Omental fat pad (tissue), 4 donors: ENCODE data around the gene PRKCZ. TPM values are rescaled to one million over a fixed set of nuclear protein-coding genes. Genes with fewer than 3 reads are reported as not detected.
"Not testable (repeated sequence)": the region's sequence is repeated elsewhere in the genome, so short reads cannot be mapped to it uniquely, and the experiment has no call there.

ENCODE experiments used
- ATAC-seq: fragments of 150-250 bp; one replicate; pipeline ENCODE4 v1.9.1; 2016; ENCODE audit warnings: mild to moderate bottlenecking, moderate library complexity; ENCODE audit not compliant: low FRiP score
- DNase-seq: peaks from one replicate; pipeline ENCODE4 v3.0.0-alpha.2; 2019; ENCODE audit warnings: low spot score
- total RNA-seq, 4 donors: library from RNA; depleted of rRNA; stranded (reverse); fragments of >200 nt; gene quantifications; one replicate each; pipeline ENCODE4 v1.1.0, GENCODE V29; 2016
- TF ChIP-seq, protein P1 (sequence below), 3 donors: fragments of 450-650 bp; IDR thresholded peaks; one replicate each; pipeline ENCODE4 v1.5.1; 2016 to 2017; ENCODE audit warnings: antibody characterized with exemption in 3 of 3, mild to moderate bottlenecking in 3 of 3, moderate library complexity in 2 of 3

The PRKCZ gene
- total RNA-seq, 4 donors from 2014 or later, result 2.5 to 8.1 (median 2.6) TPM

DNA sequence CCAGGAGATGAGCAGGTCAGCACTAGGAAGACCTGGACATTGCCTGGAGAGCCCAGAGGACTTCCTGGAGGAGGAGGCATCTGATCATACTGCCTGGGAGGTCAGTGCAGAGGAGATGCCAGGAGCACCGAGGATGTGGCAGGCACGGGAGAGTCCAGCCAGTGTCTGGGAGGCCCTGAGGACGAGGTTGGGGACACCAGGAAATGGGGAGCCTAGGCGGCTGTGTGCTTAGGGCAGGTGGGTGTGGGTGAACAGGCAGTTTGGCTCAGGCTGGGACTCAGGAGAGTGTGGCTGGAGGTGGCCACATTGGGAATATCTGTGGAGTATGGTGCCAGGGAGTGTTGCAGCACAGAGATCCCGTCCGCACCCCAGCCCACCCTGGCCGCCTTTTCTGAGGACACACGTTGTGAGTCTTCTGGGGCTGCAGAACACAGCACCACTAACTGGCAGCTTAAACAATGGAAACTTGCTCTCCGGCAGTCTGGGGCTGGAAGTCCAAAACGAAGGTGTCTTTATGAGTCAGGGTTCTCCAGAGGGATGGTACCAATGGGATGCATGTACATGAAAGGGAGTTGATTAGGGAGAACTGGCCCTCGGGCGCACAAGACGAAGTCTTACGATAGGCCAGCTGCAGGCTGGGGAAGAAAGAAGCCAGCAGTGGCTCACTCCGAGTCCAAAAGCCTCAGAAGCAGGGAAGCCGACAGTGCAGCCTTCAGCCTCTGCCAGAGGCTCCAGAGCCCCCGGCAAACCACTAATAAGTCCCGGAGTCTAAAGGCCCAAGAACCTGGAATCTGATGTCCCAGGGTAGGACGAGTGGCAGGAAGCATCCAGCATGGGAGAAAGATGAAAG lies 86.4 kb downstream of the PRKCZ start:
- DNase-seq, result no peak
- TF ChIP-seq, protein P1, sequence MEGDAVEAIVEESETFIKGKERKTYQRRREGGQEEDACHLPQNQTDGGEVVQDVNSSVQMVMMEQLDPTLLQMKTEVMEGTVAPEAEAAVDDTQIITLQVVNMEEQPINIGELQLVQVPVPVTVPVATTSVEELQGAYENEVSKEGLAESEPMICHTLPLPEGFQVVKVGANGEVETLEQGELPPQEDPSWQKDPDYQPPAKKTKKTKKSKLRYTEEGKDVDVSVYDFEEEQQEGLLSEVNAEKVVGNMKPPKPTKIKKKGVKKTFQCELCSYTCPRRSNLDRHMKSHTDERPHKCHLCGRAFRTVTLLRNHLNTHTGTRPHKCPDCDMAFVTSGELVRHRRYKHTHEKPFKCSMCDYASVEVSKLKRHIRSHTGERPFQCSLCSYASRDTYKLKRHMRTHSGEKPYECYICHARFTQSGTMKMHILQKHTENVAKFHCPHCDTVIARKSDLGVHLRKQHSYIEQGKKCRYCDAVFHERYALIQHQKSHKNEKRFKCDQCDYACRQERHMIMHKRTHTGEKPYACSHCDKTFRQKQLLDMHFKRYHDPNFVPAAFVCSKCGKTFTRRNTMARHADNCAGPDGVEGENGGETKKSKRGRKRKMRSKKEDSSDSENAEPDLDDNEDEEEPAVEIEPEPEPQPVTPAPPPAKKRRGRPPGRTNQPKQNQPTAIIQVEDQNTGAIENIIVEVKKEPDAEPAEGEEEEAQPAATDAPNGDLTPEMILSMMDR (IDR thresholded peaks at IDR 0.05), result no peak
- no peak for ATAC-seq

DNA sequence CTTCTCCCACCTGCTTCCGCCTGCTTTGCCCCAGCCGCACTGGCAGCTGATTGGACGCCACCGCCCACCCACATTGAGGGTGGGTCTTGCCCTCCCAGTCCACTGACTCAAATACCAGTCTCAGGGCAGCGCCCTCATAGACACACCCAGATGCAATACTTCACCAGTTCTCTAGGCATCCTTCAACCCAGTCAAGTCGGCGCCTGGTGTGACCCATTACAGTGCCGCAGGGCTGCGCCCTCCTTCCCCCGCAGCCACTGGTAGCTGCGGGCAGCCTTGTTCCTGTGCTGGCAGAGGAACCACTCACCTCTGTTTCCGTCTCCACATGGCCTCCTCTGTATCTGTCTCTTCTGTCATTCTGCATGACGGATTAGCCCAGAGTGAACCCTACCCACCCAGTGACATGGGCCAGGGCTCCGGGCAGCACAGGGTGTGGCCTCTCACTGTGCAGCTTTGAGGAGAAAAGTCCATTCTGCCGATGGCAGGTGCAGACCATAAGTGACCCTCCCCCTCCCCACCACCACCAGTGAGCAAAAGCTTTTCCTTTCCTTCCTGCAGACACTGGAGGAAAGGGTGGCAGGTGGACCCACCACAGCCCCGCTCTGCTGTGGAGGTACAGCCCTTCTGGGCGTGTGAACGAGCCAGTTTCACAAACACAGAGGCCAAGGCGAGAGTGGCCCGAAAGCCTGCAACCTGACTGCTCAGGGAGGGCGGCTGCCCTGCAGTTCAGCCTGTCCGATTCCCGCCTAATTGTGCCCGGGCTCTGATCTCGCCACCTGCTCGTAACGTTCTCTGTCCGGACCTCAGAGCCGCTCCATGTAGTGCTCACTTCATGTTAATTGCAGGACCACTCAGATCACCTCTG lies 87.3 kb downstream of the PRKCZ start:
- DNase-seq, result no peak
- ATAC-seq, result no peak
- TF ChIP-seq, protein P1 (IDR thresholded peaks at IDR 0.05), result no peak

DNA sequence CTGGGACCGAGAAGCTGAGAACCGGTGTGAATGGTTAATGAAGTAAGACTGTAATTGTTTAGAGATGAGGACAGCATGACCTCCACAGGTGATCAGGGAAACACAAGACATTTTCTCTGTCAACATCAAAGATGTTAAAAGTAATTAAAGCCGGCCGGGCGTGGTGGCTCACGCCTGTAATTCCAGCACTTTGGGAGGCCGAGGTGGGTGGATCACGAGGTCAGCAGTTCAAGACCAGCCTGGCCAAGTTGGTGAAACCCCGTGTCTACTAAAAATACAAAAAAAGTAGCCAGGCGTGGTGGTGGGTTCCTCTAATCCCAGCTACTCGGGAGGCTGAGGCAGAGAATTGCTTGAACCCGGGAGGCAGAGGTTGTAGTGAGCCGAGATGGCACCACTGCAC lies 88.9 kb downstream of the PRKCZ start:
- not testable (repeated sequence) for DNase-seq, ATAC-seq

DNA sequence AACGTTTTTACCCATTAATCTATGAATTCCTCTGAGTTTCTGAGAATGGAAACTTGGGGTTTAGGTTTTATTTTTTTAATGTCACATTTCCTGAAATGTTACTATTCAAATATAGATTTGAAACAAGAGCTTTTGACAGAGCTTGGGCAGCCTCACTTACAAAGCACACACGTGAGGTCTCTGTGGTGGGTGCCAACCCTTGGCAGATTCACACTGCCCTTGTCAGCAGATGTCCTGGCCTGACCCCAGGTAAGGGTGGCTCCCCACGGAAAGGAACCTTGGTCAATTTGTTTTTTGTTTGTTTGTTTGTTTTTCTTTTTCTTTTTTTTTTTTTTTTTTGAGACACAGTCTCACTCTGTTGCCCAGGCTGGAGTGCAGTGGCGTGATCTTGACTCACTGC lies 90.8 kb downstream of the PRKCZ start:
- DNase-seq (no peak), ATAC-seq (no peak)
- TF ChIP-seq, protein P1 (IDR thresholded peaks at IDR 0.05), result no peak

DNA sequence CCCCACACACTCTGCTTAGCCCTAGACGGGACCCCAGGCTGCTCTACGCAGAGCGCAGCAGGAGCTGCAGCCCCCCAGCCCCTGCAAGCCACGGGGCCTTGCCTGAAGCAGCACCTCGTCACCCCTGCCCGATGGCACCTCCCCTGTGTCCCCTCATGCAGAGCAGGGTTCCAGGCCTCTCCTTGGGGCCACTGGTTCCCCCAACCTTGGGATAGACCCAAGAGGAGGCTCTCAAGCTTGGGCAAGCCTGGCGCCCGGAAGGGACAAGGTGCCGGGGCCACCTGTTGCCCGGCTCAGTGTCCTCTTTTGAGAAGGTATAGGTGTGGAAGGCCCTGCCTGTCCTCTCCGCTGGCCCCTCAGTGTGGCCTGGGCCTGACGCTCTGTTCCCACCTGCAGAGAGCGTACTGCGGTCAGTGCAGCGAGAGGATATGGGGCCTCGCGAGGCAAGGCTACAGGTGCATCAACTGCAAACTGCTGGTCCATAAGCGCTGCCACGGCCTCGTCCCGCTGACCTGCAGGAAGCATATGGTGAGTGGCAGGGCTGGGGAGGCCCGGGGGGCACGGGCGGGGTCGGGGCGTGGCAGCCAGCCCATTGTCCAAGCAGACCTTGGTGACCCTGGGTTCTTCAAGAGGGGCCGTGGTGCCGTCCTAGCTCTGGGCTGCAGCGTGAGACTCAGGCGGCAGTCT lies 93.7 kb downstream of the PRKCZ start:
- TF ChIP-seq, protein P1 (IDR thresholded peaks at IDR 0.05), result no peak
- ATAC-seq, result no peak
- DNase-seq, result no peak

DNA sequence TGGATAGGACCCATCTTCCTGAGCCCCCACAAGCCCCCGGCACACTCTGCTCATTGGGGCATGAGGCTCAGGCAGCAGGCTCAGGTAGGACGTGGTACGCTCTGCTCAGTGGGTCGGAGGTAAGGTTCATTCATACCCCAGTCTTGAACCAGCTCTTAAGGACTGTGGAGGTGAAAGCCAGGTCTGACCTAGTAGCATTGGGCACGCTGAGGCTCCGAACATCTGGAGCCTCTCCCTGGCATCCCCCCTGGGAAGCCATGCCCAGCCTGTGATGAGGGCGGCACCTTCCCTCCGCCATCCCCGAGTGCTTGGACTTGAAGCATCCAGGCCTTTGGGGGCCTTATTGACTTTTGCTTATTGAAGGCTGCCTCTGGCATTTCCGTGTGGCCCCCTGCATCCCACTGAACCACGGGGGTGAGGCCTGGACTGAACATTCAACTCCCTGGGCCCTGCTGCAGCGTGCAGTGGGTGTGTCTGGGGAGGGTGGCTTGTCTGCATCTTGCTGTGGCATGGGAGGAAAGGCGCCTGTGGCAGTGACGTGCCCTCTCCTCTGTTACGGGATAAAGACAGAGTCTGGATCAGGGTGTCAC lies 94.4 kb downstream of the PRKCZ start:
- ATAC-seq (no peak), DNase-seq (no peak)
- TF ChIP-seq, protein P1 (IDR thresholded peaks at IDR 0.05), result no peak
